GM12878 (cell line): ENCODE measurements around the gene TAB2. TPM values are rescaled to one million over a fixed set of nuclear protein-coding genes. Genes with fewer than 3 reads are reported as not detected.

Experiments
- ATAC-seq: fragments of 200-7000 bp; cut with Tn5 transposase; 3 replicates; pipeline ENCODE4 v1.9.1; 2020; ENCODE audit warnings: mild to moderate bottlenecking, moderate library complexity
- BruUV-seq: library from RNA; stranded (reverse); fragments of 400-500 nt; replicated peaks from 2 replicates; lab custom pipeline; 2021; lab: Mats Ljungman, UMichigan
- CTCF ChIA-PET: fragments of 300-600 bp; sonication (Branson Sonifier 250); formaldehyde crosslinking; extraction: SDS; loops from one replicate; lab custom pipeline; 2021; ENCODE audit warnings: inconsistent platforms; lab: Yijun Ruan, JAX
- POLR2A ChIA-PET: fragments of 350-600 bp; formaldehyde crosslinking; extraction: SDS; loops from one replicate; lab custom pipeline; 2021; ENCODE audit warnings: inconsistent platforms; lab: Charles Lee
- RAD21 ChIA-PET: fragments of 300-600 bp; sonication (Branson Sonifier 250); formaldehyde crosslinking; loops from one replicate; lab custom pipeline; 2023; ENCODE audit warnings: antibody characterized with exemption; ENCODE audit not compliant: unreplicated experiment; lab: Charles Lee
- SMC1A ChIA-PET: fragments of 300-600 bp; sonication (Branson Sonifier 250); formaldehyde crosslinking; loops from one replicate; lab custom pipeline; 2023; ENCODE audit not compliant: unreplicated experiment, uncharacterized antibody; lab: Charles Lee
- DNase-seq: peaks from one replicate; pipeline ENCODE4 v3.0.0-alpha.2; 2011; ENCODE audit warnings: low read depth, low spot score
- FAIRE-seq: peaks from 3 replicates; lab custom pipeline; 2011; peaks lifted over from hg19 to GRCh38; lab: Jason Lieb, UNC
- H2AFZ ChIP-seq: 2 replicates; pipeline ENCODE4 v1.6.0; 2011; ENCODE audit warnings: low read depth, low read length, control low read depth; ENCODE audit not compliant: control insufficient read depth
- H3K27ac ChIP-seq: 2 replicates; pipeline ENCODE4 v1.5.1; 2011; ENCODE audit warnings: control low read depth; ENCODE audit not compliant: control insufficient read depth, insufficient read depth
- H3K27me3 ChIP-seq, 2 experiments: replicated peaks in 1 of 2; 2 replicates each; pipeline versions ENCODE4 v1.6.0 to v1.6.1; 2011; ENCODE audit warnings: low read length in 1 of 2; ENCODE audit not compliant: control insufficient read depth in 2 of 2, insufficient read depth in 2 of 2
- H3K36me3 ChIP-seq, 2 experiments: 2 replicates each; pipeline ENCODE4 v1.5.1; 2011; ENCODE audit warnings: low read length in 1 of 2; ENCODE audit not compliant: control insufficient read depth in 2 of 2, insufficient read depth in 2 of 2
- H3K4me1 ChIP-seq: 2 replicates; pipeline ENCODE4 v1.6.1; 2011; ENCODE audit warnings: mild to moderate bottlenecking, low read length, moderate library complexity, mixed read lengths; ENCODE audit not compliant: control insufficient read depth, insufficient read depth
- H3K4me2 ChIP-seq: 2 replicates; pipeline ENCODE4 v1.6.0; 2011; ENCODE audit warnings: control low read depth; ENCODE audit not compliant: control insufficient read depth, insufficient read depth
- H3K4me3 ChIP-seq: fragments of 200-600 bp; sonication (generic); 2 replicates; pipeline ENCODE4 v1.5.1; 2016
- H3K79me2 ChIP-seq: 2 replicates; pipeline ENCODE4 v1.6.0; 2011; ENCODE audit warnings: low read length; ENCODE audit not compliant: control insufficient read depth, insufficient read depth
- H3K9ac ChIP-seq: 2 replicates; pipeline ENCODE4 v1.8.0; 2011; ENCODE audit warnings: low read length, control low read depth, mixed read lengths; ENCODE audit not compliant: control insufficient read depth, insufficient read depth
- H3K9me3 ChIP-seq: replicated peaks from 3 replicates; pipeline ENCODE4 v1.5.1; 2011; ENCODE audit warnings: mild to moderate bottlenecking, low read length; ENCODE audit not compliant: control insufficient read depth, insufficient read depth
- H4K20me1 ChIP-seq: 2 replicates; pipeline ENCODE4 v1.6.0; 2011; ENCODE audit not compliant: control insufficient read depth, insufficient read depth
- BHLHE40 ChIP-seq, 2 experiments: fragments of 450-650 bp in 1 of 2; IDR thresholded peaks; 2 replicates each; pipeline ENCODE4 v1.6.1; 2011 to 2017; ENCODE audit warnings: low read depth in 2 of 2, borderline replicate concordance in 1 of 2, improper control_type of control experiment in 1 of 2, low read length in 1 of 2, mild to moderate bottlenecking in 1 of 2
- CBX3 ChIP-seq: fragments of 200-600 bp; sonication (generic); IDR thresholded peaks from 2 replicates; pipeline ENCODE4 v1.6.1; 2016; ENCODE audit warnings: low read depth, borderline replicate concordance
- CBX5 ChIP-seq: sonication (generic); IDR thresholded peaks from 2 replicates; pipeline ENCODE4 v1.6.1; 2016; ENCODE audit warnings: low read depth, moderate library complexity, mild to moderate bottlenecking, inconsistent platforms
- CEBPB ChIP-seq, 2 experiments: fragments of 150-350 bp in 1 of 2; IDR thresholded peaks; 2 replicates each; pipeline ENCODE4 v1.6.1; 2012 to 2014; ENCODE audit warnings: low read depth in 2 of 2, low read length in 2 of 2, borderline replicate concordance in 1 of 2, inconsistent platforms in 1 of 2
- IKZF1 ChIP-seq: fragments of 450-650 bp; conservative IDR thresholded peaks from 2 replicates; pipeline ENCODE4 v1.6.1; 2017; ENCODE audit warnings: antibody characterized with exemption, mild to moderate bottlenecking
- IRF5 ChIP-seq: fragments of 450-650 bp; IDR thresholded peaks from 2 replicates; pipeline ENCODE4 v1.6.1; 2017; ENCODE audit warnings: borderline replicate concordance
- NFIC ChIP-seq: IDR thresholded peaks from 2 replicates; pipeline ENCODE4 v1.6.1; 2012; ENCODE audit warnings: low read depth, mild to moderate bottlenecking, inconsistent platforms, low read length, moderate library complexity
- NFYA ChIP-seq: IDR thresholded peaks from 2 replicates; pipeline ENCODE4 v1.6.1; 2011; ENCODE audit warnings: low read depth, mild to moderate bottlenecking, low read length, improper control_type of control experiment, borderline replicate concordance
- SMAD5 ChIP-seq: IDR thresholded peaks from 2 replicates; pipeline ENCODE4 v1.6.1; 2016; ENCODE audit warnings: antibody characterized with exemption, low read depth
- WGBS: methylation state at CpG from one replicate; pipeline ENCODE4 v1.1.6; 2016; ENCODE audit warnings: low lambda C conversion rate; ENCODE audit not compliant: insufficient replicate concordance, insufficient coverage; ENCODE audit errors: missing lambda C conversion rate; 5-methylcytosine and 5-hydroxymethylcytosine counted together
- in situ Hi-C: fragments of 300-500 bp; cut with MboI; formaldehyde crosslinking; loops from 9 replicates; pipeline ENCODE4 v1.14.3; 2018; ENCODE audit warnings: mixed read lengths
- intact Hi-C: fragments of 100-400 bp; cut with micrococcal nuclease; formaldehyde crosslinking; loops from one replicate; pipeline ENCODE4 v1.14.2; 2022; ENCODE audit not compliant: unreplicated experiment
- polyA plus RNA-seq, 11 experiments: library from polyadenylated mRNA; depleted of rRNA in 4 of 11; unstranded in 6 of 11; stranded (reverse) in 5 of 11; fragments of >200 nt; fragmentation: Nextera tagmentation in 4 of 11; fragmentation: Illumina TruSeq in 1 of 11; extraction: Ambion mirVana in 4 of 11; extraction: Trizol in 1 of 11; gene quantifications; 1 replicate in 1 of 11; 2 replicates in 10 of 11; pipeline versions ENCODE4 v1.2.1 to v1.2.3, GENCODE V29; 2011 to 2016; ENCODE audit warnings: inconsistent platforms in 2 of 11, missing spikeins in 2 of 11, low read depth in 1 of 11
- total RNA-seq, 4 experiments: library from RNA; depleted of rRNA in 3 of 4; stranded (reverse); fragments of >200 nt in 3 of 4; fragmentation: Illumina TruSeq in 1 of 4; extraction: Trizol in 1 of 4; gene quantifications; 2 replicates each; pipeline versions ENCODE4 v1.2.1 to v1.2.3, GENCODE V29; 2013 to 2021
- TF ChIP-seq, protein P1 (sequence below): fragments of 150-350 bp; IDR thresholded peaks from 2 replicates; pipeline ENCODE4 v1.6.1; 2016; ENCODE audit warnings: low read depth, low read length
- TF ChIP-seq, protein P2 (sequence below): IDR thresholded peaks from 2 replicates; pipeline ENCODE4 v1.6.1; 2011; ENCODE audit warnings: low read depth, mild to moderate bottlenecking, low read length, moderate library complexity, borderline replicate concordance; ENCODE audit errors: extremely low read depth

Gene TAB2
- total and polyA plus RNA-seq, 10 of the 15 experiments (the other 5 are each of a cell fraction or from before 2014, with no cell fraction given) = 8.9 to 66.3 (median 23.0) TPM

GRCh38 chr6:149303468-149303867, 14.0 kb upstream of the TAB2 start (continued):
- TF ChIP-seq IRF5 (no peak), SMAD5 (no peak), CBX5 (no peak), NFYA (no peak)
- TF ChIP-seq, protein P1, sequence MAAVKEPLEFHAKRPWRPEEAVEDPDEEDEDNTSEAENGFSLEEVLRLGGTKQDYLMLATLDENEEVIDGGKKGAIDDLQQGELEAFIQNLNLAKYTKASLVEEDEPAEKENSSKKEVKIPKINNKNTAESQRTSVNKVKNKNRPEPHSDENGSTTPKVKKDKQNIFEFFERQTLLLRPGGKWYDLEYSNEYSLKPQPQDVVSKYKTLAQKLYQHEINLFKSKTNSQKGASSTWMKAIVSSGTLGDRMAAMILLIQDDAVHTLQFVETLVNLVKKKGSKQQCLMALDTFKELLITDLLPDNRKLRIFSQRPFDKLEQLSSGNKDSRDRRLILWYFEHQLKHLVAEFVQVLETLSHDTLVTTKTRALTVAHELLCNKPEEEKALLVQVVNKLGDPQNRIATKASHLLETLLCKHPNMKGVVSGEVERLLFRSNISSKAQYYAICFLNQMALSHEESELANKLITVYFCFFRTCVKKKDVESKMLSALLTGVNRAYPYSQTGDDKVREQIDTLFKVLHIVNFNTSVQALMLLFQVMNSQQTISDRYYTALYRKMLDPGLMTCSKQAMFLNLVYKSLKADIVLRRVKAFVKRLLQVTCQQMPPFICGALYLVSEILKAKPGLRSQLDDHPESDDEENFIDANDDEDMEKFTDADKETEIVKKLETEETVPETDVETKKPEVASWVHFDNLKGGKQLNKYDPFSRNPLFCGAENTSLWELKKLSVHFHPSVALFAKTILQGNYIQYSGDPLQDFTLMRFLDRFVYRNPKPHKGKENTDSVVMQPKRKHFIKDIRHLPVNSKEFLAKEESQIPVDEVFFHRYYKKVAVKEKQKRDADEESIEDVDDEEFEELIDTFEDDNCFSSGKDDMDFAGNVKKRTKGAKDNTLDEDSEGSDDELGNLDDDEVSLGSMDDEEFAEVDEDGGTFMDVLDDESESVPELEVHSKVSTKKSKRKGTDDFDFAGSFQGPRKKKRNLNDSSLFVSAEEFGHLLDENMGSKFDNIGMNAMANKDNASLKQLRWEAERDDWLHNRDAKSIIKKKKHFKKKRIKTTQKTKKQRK = no peak
- TF ChIP-seq, all 136 proteins: peak for 0

DNA sequence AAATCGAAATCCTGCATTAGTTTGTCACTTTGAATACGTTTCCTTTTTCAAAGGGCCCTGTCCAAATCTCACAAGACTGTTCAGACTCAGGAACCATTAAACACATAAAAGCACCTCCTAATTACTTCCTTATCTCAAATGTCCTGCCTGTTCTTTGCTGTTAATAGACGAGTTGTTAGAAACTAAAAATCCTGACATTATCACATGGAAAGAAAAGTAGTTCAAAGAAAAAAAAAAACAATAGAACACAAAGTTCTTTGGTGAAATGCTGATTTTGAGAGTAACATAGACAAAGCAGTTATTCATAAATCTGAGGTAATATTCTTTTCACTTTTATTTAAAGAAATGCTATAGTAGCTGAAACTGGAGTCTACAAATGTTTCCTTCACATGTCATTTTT, 12.1 kb upstream of the TAB2 start:
- TF ChIP-seq BHLHE40 (IDR thresholded peaks at IDR 0.05; ENCODE audit: borderline replicate concordance in 1 of 2, low read depth in 2 of 2, low read length in 1 of 2) = no peak
- no peak for TF ChIP-seq IKZF1
- TF ChIP-seq NFIC = no peak
- TF ChIP-seq CEBPB (IDR thresholded peaks at IDR 0.05; ENCODE audit: borderline replicate concordance in 1 of 2, low read depth in 2 of 2, low read length in 2 of 2) = no peak
- TF ChIP-seq, protein P2, sequence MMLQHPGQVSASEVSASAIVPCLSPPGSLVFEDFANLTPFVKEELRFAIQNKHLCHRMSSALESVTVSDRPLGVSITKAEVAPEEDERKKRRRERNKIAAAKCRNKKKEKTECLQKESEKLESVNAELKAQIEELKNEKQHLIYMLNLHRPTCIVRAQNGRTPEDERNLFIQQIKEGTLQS = no peak
- TF ChIP-seq CBX3 = no peak
- no peak overlapping the region for H3K9ac ChIP-seq
- no peak overlapping the region for H3K4me3 ChIP-seq
- intact Hi-C loops = no loop called here
- CTCF ChIA-PET = no interaction called here
- SMC1A ChIA-PET = no interaction called here
- FAIRE-seq (peak; percentile 41), DNase-seq (no peak), ATAC-seq (no peak)
- RAD21 ChIA-PET = no interaction called here
- BruUV-seq = no TSS peak
- in situ Hi-C loops = no loop called here
- H3K27me3 ChIP-seq = no peaks in the 10 kb centered on the region
- POLR2A ChIA-PET = no interaction called here
- no peak overlapping the region for H3K27ac ChIP-seq
- no peaks in the 10 kb centered on the region for H3K4me1 ChIP-seq
- no peak overlapping the region for H2AFZ ChIP-seq
- H4K20me1 ChIP-seq = no peaks in the 10 kb centered on the region
- no peaks in the 10 kb centered on the region for H3K9me3 ChIP-seq
- H3K36me3 ChIP-seq = no peaks in the 10 kb centered on the region
- no peaks in the 10 kb centered on the region for H3K79me2 ChIP-seq
- H3K4me2 ChIP-seq = no peak overlapping the region
- WGBS = 36% methylated on average over 3 of the region's 3 CpGs
